Islet precursor cell (in vitro differentiated cells): ENCODE data around the gene STK33.
"Not testable (repeated sequence)": the region's sequence is repeated elsewhere in the genome, so short reads cannot be mapped to it uniquely, and the experiment has no call there.

ENCODE experiments used
- DNase-seq: peaks from one replicate; pipeline ENCODE4 v3.0.0-alpha.2; 2018

Gene STK33

DNA sequence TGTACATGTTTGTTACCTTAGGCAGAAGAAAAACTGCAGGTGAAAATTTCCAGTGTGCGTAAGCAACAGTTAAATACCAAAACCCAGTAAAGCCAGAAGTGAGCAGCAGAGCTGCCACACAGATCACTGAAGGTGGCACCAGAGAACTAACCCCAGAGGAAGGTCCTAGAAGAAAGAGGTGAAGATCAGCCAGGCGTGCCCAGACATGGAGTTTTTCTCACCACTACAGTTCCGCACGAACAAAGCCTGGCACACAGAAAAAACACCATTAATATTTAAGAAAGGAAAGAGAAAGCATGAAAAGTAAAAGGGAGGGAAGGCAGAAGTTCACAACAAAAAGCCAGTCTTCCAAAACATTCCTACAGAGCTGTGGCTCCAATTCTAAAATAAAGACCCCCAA is 60.7 kb downstream of the STK33 start:
- no peak for DNase-seq

DNA sequence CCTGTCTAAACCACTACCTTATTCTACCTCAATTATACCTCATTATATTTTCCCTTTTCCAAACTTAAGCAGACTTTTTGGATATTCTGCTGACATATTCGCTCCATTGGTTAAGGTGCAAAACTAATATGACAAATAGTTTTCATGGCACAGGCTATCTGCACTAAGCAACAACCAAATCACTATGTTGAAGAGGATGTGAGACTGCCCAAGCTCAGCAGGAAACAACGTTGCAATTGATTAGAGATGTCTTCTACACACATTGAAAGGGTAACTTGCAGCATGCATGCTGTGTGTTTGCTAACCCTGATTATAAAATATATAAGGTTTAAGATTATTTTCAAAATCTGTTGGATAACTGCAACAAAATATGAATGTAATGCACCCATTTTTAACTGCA is 61.6 kb downstream of the STK33 start:
- DNase-seq = no peak

DNA sequence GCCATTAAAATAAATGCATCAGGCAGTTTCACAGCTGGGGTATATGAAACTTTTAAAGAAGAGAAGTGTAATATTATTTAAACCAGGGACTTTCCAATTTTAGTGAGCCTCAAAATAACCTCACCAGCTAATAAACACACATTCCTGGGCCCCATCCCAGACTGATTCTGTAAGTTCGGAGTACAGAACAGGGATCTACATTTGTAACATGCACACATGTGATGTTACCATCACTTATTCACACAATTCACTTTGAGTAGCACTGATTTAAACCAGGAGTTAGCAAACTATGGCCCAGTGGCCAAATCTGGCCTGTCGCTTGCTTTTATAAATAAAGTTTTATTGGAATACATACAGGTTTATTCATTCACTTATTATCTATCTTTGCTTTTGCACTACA is 62.0 kb downstream of the STK33 start:
- DNase-seq = no peak

DNA sequence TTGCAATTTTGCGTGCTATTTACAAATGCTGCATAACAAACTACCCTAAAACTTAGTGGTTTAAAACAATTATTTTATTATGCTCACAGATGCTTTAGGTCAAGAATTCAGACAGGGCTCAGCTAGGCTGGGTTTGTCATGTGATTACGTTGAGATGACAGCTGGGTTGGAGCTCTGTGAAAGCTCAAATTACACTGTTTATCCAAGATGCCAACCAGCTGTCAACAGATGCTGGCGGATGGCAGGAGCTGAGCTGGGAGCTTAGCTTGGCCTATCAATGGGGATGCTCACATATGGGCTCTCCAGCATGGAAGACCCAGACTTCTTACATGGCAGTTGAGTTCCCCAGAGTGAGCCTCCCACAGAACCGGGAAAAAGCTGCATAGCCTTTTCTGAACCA is 62.7 kb downstream of the STK33 start:
- no peak for DNase-seq

DNA sequence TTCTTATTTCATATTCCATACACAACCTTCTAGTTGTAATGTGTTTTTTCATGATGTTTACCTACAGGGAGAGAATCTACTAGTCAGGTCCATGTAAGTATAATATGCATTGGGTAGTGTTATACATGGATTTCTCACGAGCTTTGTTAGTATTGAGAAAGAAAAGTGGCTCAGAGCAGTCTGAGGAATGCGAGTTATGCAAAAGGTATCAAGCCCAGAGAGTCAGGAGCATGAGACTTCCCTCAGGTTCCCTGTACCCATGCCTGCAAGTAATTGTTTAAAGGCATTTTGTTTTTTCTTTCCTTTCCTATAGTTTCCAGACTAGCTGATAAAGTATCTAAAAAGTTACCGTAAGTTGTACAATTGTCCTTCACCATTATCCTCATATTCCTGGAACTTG is 66.1 kb downstream of the STK33 start:
- DNase-seq = no peak

DNA sequence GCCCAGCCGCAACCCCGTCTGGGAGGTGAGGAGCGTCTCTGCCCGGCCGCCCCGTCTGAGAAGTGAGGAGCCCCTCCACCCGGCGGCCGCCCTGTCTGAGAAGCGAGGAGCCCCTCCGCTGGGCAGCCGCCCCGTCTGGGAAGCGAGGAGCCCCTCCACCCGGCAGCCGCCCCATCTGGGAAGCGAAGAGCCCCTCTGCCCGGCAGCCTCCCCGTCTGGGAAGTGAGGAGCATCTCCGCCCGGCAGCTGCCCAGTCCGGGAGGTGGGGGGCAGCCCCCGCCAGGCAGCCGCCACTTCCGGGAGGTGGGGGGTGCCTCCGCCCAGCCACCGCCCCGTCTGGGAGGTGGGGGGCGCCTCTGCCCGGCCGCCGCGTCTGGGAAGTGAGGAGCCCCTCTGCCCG is 70.6 kb downstream of the STK33 start:
- no peak for DNase-seq

DNA sequence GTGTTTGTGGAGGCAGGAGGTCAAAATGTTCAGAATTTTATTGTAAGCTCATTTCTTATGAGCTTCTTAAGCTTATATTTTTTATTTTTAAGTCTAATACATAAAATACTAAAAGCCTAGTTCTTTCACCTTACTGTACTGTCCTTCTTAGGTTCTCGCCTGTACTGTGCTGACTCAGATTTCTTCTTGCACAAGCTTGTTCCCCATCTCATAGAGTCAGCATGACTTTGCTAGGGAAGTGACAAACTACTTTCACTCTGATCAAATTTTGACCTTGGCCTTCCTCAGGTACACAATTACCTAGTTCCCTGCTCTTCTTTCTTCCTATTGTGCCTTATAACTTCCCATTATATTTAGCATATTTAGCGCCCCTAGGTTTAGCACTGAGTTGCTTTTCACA is 81.5 kb downstream of the STK33 start:
- DNase-seq = no peak

DNA sequence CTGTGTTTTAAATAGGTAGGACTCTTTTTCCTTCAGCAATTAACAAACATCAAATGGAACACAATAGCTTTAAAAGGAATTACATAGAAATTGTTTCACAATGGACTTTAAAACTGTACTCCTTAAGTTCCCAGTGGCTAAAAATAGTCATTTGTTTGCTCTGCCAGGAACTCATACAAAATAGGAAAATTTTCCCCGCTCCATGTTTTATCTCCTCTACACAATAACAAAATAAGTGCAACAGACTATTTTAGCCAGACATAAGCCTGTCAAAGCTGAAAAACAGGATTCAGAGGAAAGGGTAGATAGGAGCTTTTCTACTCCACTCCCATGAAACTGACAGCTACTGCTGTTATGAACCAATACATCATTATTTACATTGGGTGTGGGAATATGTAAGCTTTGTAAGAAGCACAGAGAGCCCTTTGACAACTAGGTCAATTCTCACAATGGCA is 90.1 kb downstream of the STK33 start:
- no peak for DNase-seq

DNA sequence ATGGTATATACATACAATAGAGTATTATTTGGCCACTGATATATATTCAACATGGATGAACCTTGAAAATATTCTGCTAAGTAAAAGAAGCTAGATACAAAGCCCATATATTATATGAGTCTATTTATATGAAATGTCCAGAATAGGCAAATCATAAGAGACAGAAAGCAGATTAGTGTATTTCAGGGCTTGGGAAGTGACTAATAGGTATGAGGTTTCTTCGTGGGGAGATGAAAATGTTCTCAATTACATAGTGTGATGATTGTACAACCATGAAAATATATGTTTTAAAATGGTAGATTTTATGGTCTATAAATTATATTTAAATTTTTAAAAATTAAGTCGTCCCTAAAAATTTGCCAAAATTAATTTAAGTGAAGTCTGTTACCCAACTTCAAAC is 92.2 kb downstream of the STK33 start:
- DNase-seq = no peak

DNA sequence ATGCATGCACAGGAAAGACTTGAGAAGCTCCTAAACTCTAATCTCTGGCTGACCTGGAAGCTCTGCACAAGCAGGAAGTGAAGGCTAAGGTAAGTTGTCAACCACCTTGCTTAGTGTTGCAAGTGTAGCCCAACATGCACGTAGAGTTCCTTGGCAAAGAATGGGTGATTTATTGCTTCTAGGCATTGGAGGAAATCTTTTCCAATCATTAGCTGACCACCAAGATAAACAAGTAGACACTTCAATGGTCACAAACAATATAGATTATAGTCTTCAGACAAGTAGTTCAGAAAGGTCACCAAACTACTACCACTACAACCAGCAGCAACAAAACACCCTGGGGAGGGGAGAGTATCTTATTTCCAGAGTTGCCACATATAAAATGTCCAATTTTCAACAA is 105.6 kb downstream of the STK33 start:
- DNase-seq = no peak

DNA sequence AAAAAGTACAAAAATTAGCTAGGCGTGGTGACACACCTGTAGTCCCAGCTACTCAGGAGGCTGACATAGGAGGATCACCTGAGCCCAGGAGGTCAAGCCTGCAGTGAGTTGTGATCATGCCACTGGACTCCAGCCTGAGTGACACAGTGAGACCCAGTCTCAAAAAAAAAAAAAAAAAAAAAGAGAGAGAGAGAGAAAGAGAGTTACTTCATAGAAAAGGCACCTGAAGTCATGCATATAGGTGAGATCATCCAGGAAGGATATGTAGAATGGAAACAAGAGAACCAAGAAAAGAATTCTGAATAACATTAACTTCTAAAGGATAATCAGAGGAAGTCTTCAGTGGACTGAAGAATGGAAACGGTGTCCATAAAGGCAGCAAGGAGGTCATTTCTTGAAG is 106.8 kb downstream of the STK33 start:
- no peak for DNase-seq

DNA sequence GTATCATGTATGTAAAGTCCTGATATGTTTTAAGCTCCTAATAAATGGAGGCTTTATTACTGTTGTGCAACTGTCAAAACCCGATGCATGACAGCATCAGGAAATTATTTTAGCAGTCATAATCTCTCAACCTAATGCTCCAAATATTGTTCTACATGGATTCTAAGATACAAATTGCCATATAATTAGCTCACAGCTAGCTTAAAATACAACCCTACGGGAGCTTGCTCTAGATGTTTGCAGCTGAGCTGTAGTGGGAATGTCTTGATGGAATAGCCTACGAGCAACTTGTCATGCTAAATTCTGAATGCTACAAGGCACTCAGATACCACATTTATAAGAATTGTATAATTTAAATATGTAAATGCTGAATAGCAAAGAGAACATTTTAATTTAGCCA is 109.8 kb downstream of the STK33 start:
- no peak for DNase-seq

DNA sequence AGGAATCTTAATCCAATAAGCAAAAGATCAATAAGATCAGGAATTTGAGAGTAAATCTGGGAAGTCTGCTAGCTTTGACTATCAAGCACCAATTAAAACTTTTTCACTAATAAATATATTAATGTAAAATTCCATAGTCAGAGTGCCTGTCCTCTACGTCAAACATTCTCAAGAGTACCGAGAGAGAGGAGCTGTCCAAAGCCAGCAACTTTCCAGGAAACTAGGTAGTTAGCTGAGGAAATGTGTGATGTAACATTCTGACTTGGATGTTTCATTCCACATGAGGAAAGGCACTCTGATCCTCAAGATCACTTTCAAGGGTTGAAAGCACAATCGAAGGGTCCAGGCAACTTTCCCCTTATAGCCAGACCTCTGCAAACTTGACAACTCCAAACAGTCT is 113.2 kb downstream of the STK33 start:
- no peak for DNase-seq

DNA sequence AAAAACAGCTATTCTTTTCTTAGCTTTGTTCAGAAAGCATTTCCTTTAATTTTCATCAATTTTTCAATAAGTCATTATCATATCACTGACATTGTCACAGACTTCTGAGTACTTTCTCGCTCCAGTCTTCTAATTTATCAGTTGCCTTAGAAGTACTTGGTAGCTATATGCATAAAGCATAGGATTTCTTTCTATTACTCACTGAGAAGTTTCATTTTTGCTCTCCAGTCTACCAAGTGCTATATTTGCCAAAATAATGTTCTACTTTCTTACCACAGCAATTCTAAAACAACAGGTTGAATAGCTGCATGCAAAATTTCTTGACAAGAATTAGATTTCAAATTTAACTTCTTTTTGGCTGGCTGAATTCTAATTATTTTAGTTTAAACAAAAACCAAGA is 116.3 kb downstream of the STK33 start:
- DNase-seq = no peak

DNA sequence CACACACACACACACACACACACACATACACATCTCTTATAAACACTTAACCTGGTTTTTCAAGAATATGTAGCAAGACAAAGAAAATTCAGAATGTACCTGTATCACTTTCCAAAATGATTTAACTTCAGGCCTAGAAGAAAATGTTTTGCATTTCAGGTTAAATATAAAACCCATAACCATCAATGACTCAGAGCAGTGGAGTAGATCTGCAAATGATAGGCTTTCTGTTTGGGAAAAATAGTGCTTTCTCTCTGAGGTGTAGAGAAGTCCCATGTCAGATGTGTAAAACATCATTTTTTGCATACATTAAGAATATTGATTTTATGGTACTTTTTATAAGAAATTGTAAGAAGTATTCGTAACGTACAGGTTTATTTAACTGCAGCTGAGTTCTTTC is 116.9 kb downstream of the STK33 start:
- DNase-seq = no peak

DNA sequence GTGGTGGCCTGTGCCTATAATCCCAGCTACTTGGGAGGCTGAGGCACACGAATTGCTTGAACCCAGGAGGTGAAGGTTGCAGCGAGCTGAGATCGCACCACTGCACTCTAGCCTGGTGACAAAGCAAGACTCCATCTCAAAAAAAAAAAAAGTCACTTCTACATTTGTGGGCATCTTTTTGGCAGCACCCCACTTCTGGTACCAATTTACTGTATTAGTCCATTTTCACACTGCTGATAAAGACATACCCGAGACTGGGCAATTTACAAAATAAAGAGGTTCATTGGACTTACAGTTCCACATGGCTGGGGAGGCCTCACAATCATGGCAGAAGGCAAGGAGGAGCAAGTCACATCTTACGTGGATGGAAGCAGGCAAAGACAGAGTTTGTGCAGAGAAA is 126.2 kb downstream of the STK33 start:
- not testable (repeated sequence) for DNase-seq

DNA sequence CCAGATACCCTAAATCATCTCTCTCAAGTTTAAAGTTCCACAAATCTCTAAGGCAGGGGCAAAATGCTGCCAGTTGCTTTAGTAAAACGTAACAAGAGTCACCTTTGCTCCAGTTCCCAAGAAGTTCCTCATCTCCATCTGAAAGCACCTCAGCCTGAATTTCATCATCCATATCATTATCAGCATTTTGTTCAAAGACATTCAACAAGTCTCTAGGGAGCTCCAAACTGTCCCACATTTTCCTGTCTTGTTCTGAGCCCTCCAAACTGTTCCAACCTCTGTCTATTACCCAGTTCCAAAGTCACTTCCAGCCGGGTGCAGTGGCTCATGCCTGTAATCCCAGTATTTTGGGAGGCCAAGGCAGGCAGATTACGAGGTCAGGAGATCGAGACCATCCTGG is 126.7 kb downstream of the STK33 start:
- DNase-seq = not testable (repeated sequence)

DNA sequence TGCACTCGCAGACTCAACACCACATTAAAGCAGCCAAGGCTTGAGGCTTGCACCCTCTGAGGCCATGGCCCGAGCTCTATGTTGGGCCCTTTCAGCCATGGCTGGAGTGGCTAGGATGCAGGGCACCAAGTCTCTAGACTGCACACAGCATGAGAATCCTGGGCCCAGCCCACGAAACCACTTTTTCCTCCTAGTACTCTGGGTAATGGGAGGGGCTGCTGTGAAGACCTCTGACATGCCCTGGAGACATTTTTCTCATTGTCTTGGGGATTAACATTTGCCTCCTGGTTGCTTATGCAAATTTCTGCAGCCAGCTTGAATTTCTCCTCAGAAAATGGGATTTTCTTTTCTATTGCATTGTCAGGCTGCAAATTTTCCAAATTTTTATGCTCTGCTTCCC is 127.1 kb downstream of the STK33 start:
- not testable (repeated sequence) for DNase-seq

DNA sequence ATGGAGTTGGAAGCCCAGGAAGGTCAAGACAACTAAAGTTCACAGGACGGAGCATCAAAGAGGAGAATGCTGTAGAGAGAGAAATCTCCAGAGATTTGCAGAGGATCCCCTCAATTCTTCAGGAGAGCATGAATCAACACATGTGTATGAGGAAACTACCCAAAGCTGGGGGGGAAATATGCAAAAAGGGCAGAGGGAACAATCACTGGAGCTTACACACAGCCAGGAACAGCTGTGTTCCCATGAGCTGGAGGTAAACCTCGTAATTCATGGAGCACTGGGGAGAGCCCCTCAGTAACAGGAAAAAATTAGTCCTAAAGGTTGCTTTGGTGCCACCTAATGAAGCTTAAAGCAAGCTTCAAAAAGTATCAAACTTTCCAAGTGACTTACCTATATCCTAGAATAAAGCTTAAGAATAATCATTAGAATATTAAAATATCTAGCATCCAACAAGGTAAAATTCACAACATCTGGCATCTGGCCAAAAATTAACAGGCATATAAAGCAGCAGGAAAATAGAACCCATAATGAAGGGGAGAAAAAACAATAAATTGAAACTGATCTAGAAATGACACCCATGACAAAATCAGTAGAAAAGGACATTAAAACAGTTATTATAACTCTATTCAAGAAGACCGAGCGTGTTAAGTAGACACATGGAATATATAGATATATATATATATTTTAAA is 134.2 kb downstream of the STK33 start:
- no peak for DNase-seq

DNA sequence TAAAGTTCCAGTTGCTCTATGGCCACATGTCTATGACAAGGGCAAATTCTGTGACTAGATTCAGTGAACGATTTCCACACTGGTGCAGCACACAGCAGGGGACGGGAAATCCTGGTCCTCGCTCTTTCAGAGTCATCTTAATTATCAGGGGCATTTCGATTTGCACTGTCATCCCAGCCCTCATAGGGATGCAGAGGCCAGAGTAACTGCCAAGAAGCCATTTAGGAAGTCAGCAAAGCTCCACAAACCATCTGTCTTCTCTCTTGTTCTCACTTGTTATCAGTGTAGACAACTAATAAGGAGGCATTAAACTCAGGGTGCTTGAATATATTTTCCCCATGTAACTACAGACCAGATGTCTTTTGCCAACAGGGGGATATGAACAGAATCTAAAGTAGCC is 151.7 kb downstream of the STK33 start:
- DNase-seq = no peak

DNA sequence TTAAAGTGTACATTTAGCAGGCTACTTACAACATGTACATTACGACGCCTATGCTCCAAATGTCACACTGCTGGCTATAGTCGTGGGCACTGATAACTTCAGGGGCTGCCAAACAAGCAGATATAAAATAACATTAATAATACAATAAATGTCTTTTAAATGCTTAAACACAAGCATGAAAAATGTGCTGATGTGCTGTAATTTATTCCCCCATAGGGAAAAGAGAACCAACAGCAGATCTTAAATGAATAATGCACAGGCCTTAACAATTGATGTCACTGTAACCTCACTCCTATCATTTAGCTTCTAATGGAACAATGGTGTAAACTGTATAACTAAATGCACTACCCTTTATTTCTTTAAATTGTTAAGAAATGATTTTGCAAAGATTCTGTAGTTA is 153.4 kb downstream of the STK33 start:
- no peak for DNase-seq

DNA sequence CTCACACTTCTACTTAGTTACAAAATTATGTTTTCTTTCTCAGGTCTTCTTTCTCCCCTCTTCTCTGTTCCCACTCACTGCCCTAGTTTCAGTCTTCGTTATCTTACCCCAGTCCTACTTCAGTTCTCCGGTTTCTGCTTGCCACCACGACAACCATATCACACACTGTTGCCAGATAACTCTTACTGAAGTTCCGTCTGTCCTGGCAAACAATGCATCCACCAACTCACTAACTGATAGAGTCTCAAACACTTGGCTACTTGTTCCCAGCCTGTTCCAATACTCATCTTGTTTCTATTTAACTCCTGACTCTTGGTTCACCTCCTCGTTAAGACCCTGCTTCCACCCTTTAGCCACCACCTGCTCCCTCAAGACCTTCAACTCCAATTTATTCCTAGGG is 164.5 kb downstream of the STK33 start:
- DNase-seq = no peak

DNA sequence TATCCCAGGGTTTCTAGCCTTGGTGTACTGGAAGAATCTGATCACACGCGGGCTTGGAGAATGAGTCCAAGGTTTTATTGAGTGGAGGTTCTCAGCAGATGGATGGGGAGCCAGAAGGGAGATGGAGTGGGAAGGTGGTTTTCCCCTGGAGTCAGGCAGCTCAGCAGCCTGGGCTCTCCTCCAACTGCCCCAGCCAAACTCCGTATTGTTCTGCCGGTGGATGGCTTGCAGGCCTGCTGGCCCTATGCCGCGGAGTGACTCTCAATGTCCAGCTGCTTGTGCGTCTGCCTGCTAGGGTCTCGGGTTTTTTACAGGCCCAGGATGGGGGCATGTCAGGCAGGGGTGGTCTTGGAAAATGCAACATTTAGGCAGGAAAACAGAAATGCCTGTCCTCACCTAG is 168.0 kb downstream of the STK33 start:
- no peak for DNase-seq

DNA sequence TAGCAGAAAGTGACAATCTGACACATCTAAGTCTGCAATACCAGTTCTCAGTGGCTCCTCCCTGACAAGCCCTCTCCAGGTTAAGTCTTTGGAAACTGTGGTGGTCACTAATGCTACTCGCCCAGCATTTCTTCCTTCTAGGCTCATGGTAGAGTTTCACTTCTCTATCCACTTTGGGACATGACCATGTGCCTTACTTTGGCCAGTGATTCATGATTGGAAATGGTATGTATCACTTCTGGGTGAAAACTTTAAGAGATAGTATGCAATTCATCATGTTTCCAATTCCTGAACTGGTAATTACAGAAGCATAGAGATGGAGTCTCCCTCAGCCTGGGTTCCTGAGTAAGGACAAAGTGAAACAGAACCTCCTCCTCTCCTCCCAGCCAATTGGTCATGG is 178.8 kb downstream of the STK33 start:
- no peak for DNase-seq

DNA sequence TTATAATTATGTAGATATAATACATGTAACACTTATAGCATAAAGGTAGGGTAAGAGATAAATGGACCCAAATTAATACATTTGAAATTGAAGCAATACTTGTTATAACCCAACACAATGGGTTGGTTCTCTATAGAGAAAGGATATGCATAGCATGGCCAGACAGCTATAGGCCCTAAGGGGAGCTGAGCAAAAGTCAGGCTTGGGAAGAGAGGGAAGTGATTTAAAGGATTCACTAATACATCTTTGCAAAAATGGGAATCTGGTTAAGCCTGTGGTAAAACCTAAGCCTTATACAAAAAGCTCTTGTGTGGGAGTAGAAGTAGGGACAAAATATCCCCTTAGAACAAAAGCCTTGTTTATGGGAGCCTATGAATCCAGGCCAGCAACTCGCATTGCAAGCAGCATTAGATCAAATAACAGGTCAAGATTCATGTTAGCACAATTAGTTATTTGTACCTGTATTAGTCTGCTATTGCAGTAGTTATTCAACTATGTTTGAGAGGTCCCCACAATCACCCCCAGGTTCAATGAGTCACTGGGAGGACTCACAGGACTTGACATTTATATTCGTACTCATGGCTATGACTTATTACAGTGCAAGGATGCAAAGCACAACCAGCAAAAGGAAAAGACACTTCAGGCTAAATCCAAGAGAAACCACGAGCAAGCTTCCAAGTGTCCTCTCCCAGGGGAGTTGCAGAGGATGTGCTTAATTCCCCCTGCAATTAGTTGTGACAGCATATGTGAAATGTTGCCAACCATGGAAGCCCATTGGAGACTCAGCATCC is 185.7 kb downstream of the STK33 start:
- no peak for DNase-seq
